Trophoblast cell (in vitro differentiated cells and primary cell): ENCODE data around the gene POLR2C.

ENCODE experiments used
- DNase-seq, 2 donors: peaks; one replicate each; pipeline ENCODE4 v3.0.0-alpha.2; 2016
- H2AFZ ChIP-seq: 2 replicates; pipeline ENCODE4 v1.6.1; 2013; ENCODE audit warnings: low read length, moderate library complexity, mild to moderate bottlenecking; ENCODE audit not compliant: insufficient read depth, poor library complexity
- H2AK5ac ChIP-seq: 2 replicates; pipeline ENCODE4 v1.6.1; 2013; ENCODE audit warnings: mild to moderate bottlenecking, low read length
- H2BK120ac ChIP-seq: 2 replicates; pipeline ENCODE4 v1.6.1; 2013; ENCODE audit warnings: low read length, mild to moderate bottlenecking, moderate library complexity; ENCODE audit not compliant: insufficient read depth, poor library complexity
- H2BK12ac ChIP-seq: 2 replicates; pipeline ENCODE4 v1.6.1; 2013; ENCODE audit warnings: mild to moderate bottlenecking, low read length, moderate library complexity
- H2BK5ac ChIP-seq: 2 replicates; pipeline ENCODE4 v1.6.1; 2013; ENCODE audit warnings: low read length, low read depth, moderate library complexity, mild to moderate bottlenecking; ENCODE audit not compliant: poor library complexity
- H3K14ac ChIP-seq: 2 replicates; pipeline ENCODE4 v1.6.1; 2013; ENCODE audit warnings: mild to moderate bottlenecking, low read length
- H3K18ac ChIP-seq: 2 replicates; pipeline ENCODE4 v1.6.1; 2013; ENCODE audit warnings: mild to moderate bottlenecking, low read length
- H3K23ac ChIP-seq: 2 replicates; pipeline ENCODE4 v1.6.1; 2013; ENCODE audit warnings: low read length
- H3K27ac ChIP-seq: 2 replicates; pipeline ENCODE4 v1.5.1; 2013; ENCODE audit warnings: low read depth, mild to moderate bottlenecking, inconsistent platforms, low read length, moderate library complexity
- H3K27me3 ChIP-seq: 2 replicates; pipeline ENCODE4 v1.6.1; 2013; ENCODE audit warnings: inconsistent platforms, mild to moderate bottlenecking, low read length, moderate library complexity; ENCODE audit not compliant: insufficient read depth
- H3K36me3 ChIP-seq, 2 experiments: 1 replicate in 1 of 2; 2 replicates in 1 of 2; pipeline ENCODE4 v1.6.1; 2013; ENCODE audit warnings: low read length in 2 of 2, mild to moderate bottlenecking in 2 of 2, moderate library complexity in 1 of 2; ENCODE audit not compliant: insufficient read depth in 2 of 2, control insufficient read depth in 1 of 2
- H3K4ac ChIP-seq: 2 replicates; pipeline ENCODE4 v1.6.1; 2013; ENCODE audit warnings: low read depth, mild to moderate bottlenecking, low read length, moderate library complexity
- H3K4me1 ChIP-seq, 2 experiments: 1 replicate in 1 of 2; 2 replicates in 1 of 2; pipeline ENCODE4 v1.6.1; 2013; ENCODE audit warnings: low read length in 2 of 2, mild to moderate bottlenecking in 2 of 2, moderate library complexity in 1 of 2; ENCODE audit not compliant: insufficient read depth in 2 of 2, control insufficient read depth in 1 of 2
- H3K4me2 ChIP-seq: 2 replicates; pipeline ENCODE4 v1.6.1; 2013; ENCODE audit warnings: inconsistent platforms, mild to moderate bottlenecking, low read length, moderate library complexity
- H3K4me3 ChIP-seq: 2 replicates; pipeline ENCODE4 v1.5.1; 2013; ENCODE audit warnings: mild to moderate bottlenecking, low read depth, low read length, inconsistent platforms
- H3K79me1 ChIP-seq: one replicate; pipeline ENCODE4 v1.6.1; 2013; ENCODE audit warnings: low read length
- H3K79me2 ChIP-seq: 2 replicates; pipeline ENCODE4 v1.6.1; 2013; ENCODE audit warnings: low read length, mild to moderate bottlenecking; ENCODE audit not compliant: control insufficient read depth, insufficient read depth, poor library complexity
- H3K9ac ChIP-seq: 2 replicates; pipeline ENCODE4 v1.6.1; 2013; ENCODE audit warnings: mild to moderate bottlenecking, low read length
- H3K9me3 ChIP-seq: 2 replicates; pipeline ENCODE4 v1.6.1; 2013; ENCODE audit warnings: low read depth, mild to moderate bottlenecking, control low read depth, inconsistent platforms, low read length; ENCODE audit not compliant: insufficient read depth
- H4K12ac ChIP-seq: 2 replicates; pipeline ENCODE4 v1.6.1; 2013; ENCODE audit warnings: low read depth, mild to moderate bottlenecking, low read length, moderate library complexity
- H4K8ac ChIP-seq: 2 replicates; pipeline ENCODE4 v1.6.1; 2013; ENCODE audit warnings: low read depth, mild to moderate bottlenecking, low read length, moderate library complexity
- H4K91ac ChIP-seq: one replicate; pipeline ENCODE4 v1.6.1; 2013; ENCODE audit warnings: low read depth, mild to moderate bottlenecking, low read length, moderate library complexity
- WGBS: extraction: QIAGEN DNeasy Blood & Tissue Kit; methylation state at CpG from one replicate; pipeline ENCODE4 v1.1.7; 2013; ENCODE audit warnings: missing lambda C conversion rate; ENCODE audit not compliant: insufficient read length, insufficient coverage; ENCODE audit errors: extremely low coverage; 5-methylcytosine and 5-hydroxymethylcytosine counted together

The POLR2C gene

DNA sequence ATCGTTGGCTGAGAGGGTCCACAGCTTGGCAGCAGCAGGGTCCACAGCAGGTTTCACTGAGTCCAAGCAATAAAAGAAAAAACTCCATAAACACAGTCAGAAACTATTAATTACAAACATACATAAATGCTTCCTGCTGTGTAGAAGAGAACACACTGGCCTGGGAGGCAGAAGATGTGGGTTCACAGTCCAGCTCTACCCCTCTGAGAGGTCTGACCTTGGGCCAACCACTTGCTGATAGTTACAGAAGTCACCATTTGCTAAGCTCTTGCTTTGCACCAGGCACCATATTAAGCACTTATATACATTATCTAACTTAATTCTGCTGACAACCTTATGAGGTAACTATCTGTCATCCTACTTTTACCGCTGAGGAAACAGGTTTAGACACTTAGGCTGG lies 30.0 kb upstream of the POLR2C start:
- Histone ChIP-seq H4K91ac (no peak overlapping the region), H2BK12ac (no peak overlapping the region), H2AFZ (no peak overlapping the region), H3K4me1 (no peaks in the 10 kb centered on the region), H2BK120ac (no peak overlapping the region), H3K79me2 (no peaks in the 10 kb centered on the region), H3K9me3 (no peaks in the 10 kb centered on the region), H3K27me3 (no peaks in the 10 kb centered on the region), H3K36me3 (peaks cover 50 to 67% of the 10 kb centered on the region in 2 experiments), H3K14ac (no peak overlapping the region), H3K4me3 (no peak overlapping the region), H3K79me1 (no peaks in the 10 kb centered on the region), H3K23ac (no peak overlapping the region), H3K4me2 (no peak overlapping the region), H3K9ac (no peak overlapping the region), H3K4ac (no peak overlapping the region), H4K12ac (no peak overlapping the region), H4K8ac (no peak overlapping the region), H2AK5ac (no peak overlapping the region), H2BK5ac (no peak overlapping the region), H3K27ac (no peak overlapping the region), H3K18ac (no peak overlapping the region)
- no peak for DNase-seq
- no CpG with 5 or more reads among the region's 2 CpGs for WGBS

DNA sequence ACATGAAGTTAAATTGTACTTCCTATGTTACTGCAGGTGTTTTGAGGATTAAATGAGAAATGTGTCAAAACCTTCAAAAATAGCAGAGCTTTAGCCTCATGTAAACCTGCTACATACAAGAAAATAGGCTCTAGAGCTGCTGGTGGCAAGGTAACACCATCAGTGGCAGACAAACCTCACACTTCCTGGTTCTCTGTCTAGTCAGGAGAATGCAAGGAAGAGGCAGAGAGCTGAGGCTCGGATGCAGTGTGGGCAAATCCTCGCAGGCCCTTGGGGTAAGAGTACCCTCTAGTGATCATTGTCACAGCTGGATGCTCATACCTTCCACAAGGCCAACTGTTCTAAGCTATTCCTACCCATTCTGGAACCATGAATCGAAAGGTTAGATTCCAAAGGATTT lies 29.5 kb upstream of the POLR2C start:
- Histone ChIP-seq H2AK5ac (no peak overlapping the region), H3K4me2 (no peak overlapping the region), H3K79me2 (no peaks in the 10 kb centered on the region), H2BK12ac (no peak overlapping the region), H3K18ac (no peak overlapping the region), H4K12ac (no peak overlapping the region), H3K9me3 (no peaks in the 10 kb centered on the region), H3K79me1 (no peaks in the 10 kb centered on the region), H3K4ac (no peak overlapping the region), H3K27ac (no peak overlapping the region), H2BK120ac (no peak overlapping the region), H3K9ac (no peak overlapping the region), H3K23ac (no peak overlapping the region), H3K4me1 (no peaks in the 10 kb centered on the region), H4K8ac (no peak overlapping the region), H2AFZ (no peak overlapping the region), H2BK5ac (no peak overlapping the region), H3K14ac (no peak overlapping the region), H3K4me3 (no peak overlapping the region), H3K27me3 (no peaks in the 10 kb centered on the region), H4K91ac (no peak overlapping the region), H3K36me3 (peaks cover 52 to 67% of the 10 kb centered on the region in 2 experiments)
- no CpG with 5 or more reads among the region's 3 CpGs for WGBS
- no peak for DNase-seq

DNA sequence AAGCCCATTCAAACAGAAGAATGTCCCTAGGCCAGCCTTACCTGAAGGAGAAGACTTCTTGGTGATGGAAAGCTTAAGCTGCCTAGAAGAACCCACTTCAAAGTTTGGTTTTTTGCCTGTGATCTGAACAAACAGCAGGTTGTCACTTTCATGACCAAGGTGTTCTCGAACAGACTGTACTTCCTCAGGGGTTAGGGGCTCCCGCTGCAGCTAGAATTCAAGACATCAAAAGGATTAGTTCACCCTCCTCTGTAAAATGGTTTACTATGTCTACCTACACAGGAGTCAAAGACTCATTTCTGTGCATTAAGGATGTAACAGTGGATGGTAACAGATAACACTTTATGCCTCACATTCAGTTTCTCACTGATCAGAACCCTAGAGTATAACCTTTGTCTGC lies 28.5 kb upstream of the POLR2C start:
- H3K4me2 ChIP-seq, result no peak overlapping the region
- H2AFZ ChIP-seq, result no peak overlapping the region
- H4K8ac ChIP-seq, result no peak overlapping the region
- no peak overlapping the region for H4K91ac ChIP-seq
- no peak overlapping the region for H2BK12ac ChIP-seq
- H3K27me3 ChIP-seq, result no peaks in the 10 kb centered on the region
- no peak overlapping the region for H3K4me3 ChIP-seq
- WGBS, result no CpG with 5 or more reads among the region's 2 CpGs
- no peaks in the 10 kb centered on the region for H3K9me3 ChIP-seq
- no peak overlapping the region for H3K18ac ChIP-seq
- DNase-seq, result no peak
- H3K23ac ChIP-seq, result no peak overlapping the region
- no peak overlapping the region for H2AK5ac ChIP-seq
- H2BK5ac ChIP-seq, result no peak overlapping the region
- H3K4ac ChIP-seq, result no peak overlapping the region
- H3K36me3 ChIP-seq, result peaks cover 47 to 60% of the 10 kb centered on the region in 2 experiments
- H3K79me2 ChIP-seq, result no peaks in the 10 kb centered on the region
- no peak overlapping the region for H4K12ac ChIP-seq
- H2BK120ac ChIP-seq, result no peak overlapping the region
- no peaks in the 10 kb centered on the region for H3K4me1 ChIP-seq
- H3K27ac ChIP-seq, result no peak overlapping the region
- H3K79me1 ChIP-seq, result no peaks in the 10 kb centered on the region
- H3K14ac ChIP-seq, result no peak overlapping the region
- H3K9ac ChIP-seq, result no peak overlapping the region

DNA sequence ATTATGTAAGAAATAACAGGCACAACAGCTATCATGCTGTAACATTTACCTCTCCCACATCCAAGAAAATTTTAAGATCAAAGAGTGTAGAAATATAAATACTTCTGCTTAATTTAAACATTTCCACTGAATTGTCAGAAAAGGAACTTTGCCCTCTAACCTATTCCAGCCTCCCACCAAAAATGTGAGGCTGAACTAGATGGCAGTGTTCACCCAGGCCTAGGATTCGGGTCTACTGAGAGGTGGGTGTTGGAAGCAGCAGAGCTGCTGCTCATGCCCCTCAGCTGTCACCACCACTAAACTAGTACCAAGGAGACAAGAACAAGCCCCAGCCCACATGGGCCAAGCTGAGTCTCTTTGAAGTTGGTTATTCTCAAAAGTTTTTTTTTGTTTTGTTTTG lies 26.6 kb upstream of the POLR2C start:
- Histone ChIP-seq H2AFZ (no peak overlapping the region), H4K91ac (no peak overlapping the region)
- WGBS, result no CpG with 5 or more reads among the region's 1 CpG

More for the DNA sequence above, 26.6 kb upstream of the POLR2C start:
- no peak overlapping the region for H3K4me2 ChIP-seq
- no peak overlapping the region for H3K4ac ChIP-seq
- H3K36me3 ChIP-seq, result peaks cover 44 to 57% of the 10 kb centered on the region in 2 experiments
- no peak overlapping the region for H3K27ac ChIP-seq
- H3K9ac ChIP-seq, result no peak overlapping the region
- H4K8ac ChIP-seq, result no peak overlapping the region
- no peak overlapping the region for H4K12ac ChIP-seq
- no peaks in the 10 kb centered on the region for H3K4me1 ChIP-seq
- H3K79me2 ChIP-seq, result no peaks in the 10 kb centered on the region
- H3K23ac ChIP-seq, result no peak overlapping the region
- H2AK5ac ChIP-seq, result no peak overlapping the region
- no peak overlapping the region for H3K14ac ChIP-seq
- no peak overlapping the region for H2BK12ac ChIP-seq
- no peak overlapping the region for H2BK120ac ChIP-seq
- no peak overlapping the region for H3K18ac ChIP-seq
- DNase-seq, result no peak
- no peaks in the 10 kb centered on the region for H3K27me3 ChIP-seq
- no peak overlapping the region for H2BK5ac ChIP-seq
- H3K79me1 ChIP-seq, result no peaks in the 10 kb centered on the region
- no peak overlapping the region for H3K4me3 ChIP-seq
- peaks cover 3% of the 10 kb centered on the region for H3K9me3 ChIP-seq
